Measurements from ENCODE around the gene RNF207.

- TF ChIP-seq, protein P1, sequence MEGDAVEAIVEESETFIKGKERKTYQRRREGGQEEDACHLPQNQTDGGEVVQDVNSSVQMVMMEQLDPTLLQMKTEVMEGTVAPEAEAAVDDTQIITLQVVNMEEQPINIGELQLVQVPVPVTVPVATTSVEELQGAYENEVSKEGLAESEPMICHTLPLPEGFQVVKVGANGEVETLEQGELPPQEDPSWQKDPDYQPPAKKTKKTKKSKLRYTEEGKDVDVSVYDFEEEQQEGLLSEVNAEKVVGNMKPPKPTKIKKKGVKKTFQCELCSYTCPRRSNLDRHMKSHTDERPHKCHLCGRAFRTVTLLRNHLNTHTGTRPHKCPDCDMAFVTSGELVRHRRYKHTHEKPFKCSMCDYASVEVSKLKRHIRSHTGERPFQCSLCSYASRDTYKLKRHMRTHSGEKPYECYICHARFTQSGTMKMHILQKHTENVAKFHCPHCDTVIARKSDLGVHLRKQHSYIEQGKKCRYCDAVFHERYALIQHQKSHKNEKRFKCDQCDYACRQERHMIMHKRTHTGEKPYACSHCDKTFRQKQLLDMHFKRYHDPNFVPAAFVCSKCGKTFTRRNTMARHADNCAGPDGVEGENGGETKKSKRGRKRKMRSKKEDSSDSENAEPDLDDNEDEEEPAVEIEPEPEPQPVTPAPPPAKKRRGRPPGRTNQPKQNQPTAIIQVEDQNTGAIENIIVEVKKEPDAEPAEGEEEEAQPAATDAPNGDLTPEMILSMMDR (IDR thresholded peaks at IDR 0.05): no peak
- TF ChIP-seq ZFX (IDR thresholded peaks at IDR 0.05; ENCODE audit: borderline replicate concordance): no peak
Measured at GRCh38 chr1:6225651-6226050, 19.7 kb downstream of the RNF207 start.

All from 22Rv1 (cell line).